ENCODE measurements around the gene REP15. TPM values are rescaled to one million over a fixed set of nuclear protein-coding genes. Genes with fewer than 3 reads are reported as not detected.

Gene REP15
- total RNA-seq, 1 donor from 2014 or later, result 1.7 TPM

Other genes starting within 250 kb of the REP15 start
- gene SMCO2, start 249.7 kb upstream of the REP15 start, total RNA-seq, result not detected
- gene PPFIBP1, start 172.2 kb upstream of the REP15 start, total RNA-seq, result 76.7 TPM
- gene MRPS35, start 14.4 kb downstream of the REP15 start, total RNA-seq, result 51.1 TPM
- gene KLHL42, start 83.8 kb downstream of the REP15 start, total RNA-seq, result 40.8 TPM
- not detected for gene MANSC4, start 83.8 kb downstream of the REP15 start, total RNA-seq

Measured in temporal lobe (tissue), 1 donor.